ENCODE data around the gene MTREX.
A peak's percentile ranks its signal among the peaks of the same experiment; 100 is the strongest.

The MTREX gene

GRCh38 chr5:55307383-55308253, at the start of gene MTREX, which contains the start of gene DHX29:
TSS of gene MTREX (plus strand) at chr5:55307989. CDS start at chr5:55308014, 25 bp downstream.
TSS of gene DHX29 (minus strand) at chr5:55307694. CDS start at chr5:55307573, 121 bp downstream.
- peak; percentile 93 for DNase-seq (ENCODE audit: low read depth)
- TF ChIP-seq, protein P1, sequence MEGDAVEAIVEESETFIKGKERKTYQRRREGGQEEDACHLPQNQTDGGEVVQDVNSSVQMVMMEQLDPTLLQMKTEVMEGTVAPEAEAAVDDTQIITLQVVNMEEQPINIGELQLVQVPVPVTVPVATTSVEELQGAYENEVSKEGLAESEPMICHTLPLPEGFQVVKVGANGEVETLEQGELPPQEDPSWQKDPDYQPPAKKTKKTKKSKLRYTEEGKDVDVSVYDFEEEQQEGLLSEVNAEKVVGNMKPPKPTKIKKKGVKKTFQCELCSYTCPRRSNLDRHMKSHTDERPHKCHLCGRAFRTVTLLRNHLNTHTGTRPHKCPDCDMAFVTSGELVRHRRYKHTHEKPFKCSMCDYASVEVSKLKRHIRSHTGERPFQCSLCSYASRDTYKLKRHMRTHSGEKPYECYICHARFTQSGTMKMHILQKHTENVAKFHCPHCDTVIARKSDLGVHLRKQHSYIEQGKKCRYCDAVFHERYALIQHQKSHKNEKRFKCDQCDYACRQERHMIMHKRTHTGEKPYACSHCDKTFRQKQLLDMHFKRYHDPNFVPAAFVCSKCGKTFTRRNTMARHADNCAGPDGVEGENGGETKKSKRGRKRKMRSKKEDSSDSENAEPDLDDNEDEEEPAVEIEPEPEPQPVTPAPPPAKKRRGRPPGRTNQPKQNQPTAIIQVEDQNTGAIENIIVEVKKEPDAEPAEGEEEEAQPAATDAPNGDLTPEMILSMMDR (conservative IDR thresholded peaks at IDR 0.05; ENCODE audit: low read depth, low read length), result no peak
- peak within 1 kb of the TSS; percentile 84 for H3K4me3 ChIP-seq (ENCODE audit: low read depth, low read length)

GRCh38 chr5:55258339-55258738, 49.5 kb upstream of the MTREX start:
- H3K4me3 ChIP-seq (ENCODE audit: low read depth, low read length), result no peak overlapping the region
- TF ChIP-seq, protein P1 (conservative IDR thresholded peaks at IDR 0.05; ENCODE audit: low read depth, low read length), result no peak
- DNase-seq (ENCODE audit: low read depth), result no peak

DNA sequence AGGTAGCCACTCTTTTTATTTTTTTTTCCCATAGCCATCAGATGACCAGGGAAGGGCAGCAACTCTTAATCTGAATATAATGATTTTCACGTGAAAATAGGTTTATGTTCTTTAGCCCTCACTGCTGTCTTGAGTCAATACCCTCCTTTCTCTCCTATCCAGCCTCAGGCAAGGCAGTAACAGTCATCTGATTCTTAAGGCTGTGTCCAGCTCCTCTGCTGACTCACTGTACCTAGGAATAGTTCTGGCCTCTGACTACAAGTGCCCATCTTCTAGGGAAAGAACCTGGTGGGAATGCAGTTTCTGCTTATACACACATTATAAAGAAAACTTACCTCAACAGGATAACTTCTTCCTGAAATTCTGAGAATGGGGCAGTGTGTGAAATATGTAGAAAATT, 31.0 kb upstream of the MTREX start:
- peak; percentile 41 for DNase-seq (ENCODE audit: low read depth)
- H3K4me3 ChIP-seq (ENCODE audit: low read depth, low read length), result no peak overlapping the region
- TF ChIP-seq, protein P1 (conservative IDR thresholded peaks at IDR 0.05; ENCODE audit: low read depth, low read length), result no peak

DNA sequence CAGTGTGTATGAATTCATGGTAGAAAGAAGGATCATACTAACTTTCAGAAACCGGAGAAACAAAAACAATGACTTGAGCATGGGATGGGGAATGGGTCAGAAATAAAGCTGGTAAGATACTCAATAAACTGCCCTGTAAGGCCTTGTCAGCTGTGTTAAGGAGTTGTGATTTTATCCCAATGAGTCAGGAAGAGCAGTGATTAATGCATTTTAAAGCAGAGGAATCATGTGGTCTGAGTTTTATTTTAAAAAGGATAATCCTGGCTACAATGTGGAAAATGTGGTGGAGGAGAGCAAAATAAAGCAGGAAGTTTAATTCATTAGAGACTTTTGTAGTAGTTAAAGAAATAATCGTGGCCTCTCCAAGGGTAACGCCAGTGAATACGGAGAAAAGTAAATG, 29.0 kb upstream of the MTREX start:
- TF ChIP-seq, protein P1 (conservative IDR thresholded peaks at IDR 0.05; ENCODE audit: low read depth, low read length), result no peak
- peak; percentile 32 for DNase-seq (ENCODE audit: low read depth)

GRCh38 chr5:55286411-55286933, 21.3 kb upstream of the MTREX start:
- TF ChIP-seq, protein P1 (conservative IDR thresholded peaks at IDR 0.05; ENCODE audit: low read depth, low read length), result no peak
- no peak for DNase-seq (ENCODE audit: low read depth)
- no peak overlapping the region for H3K4me3 ChIP-seq (ENCODE audit: low read depth, low read length)

More for the DNA sequence above, 29.0 kb upstream of the MTREX start:
- H3K4me3 ChIP-seq (ENCODE audit: low read depth, low read length), result no peak overlapping the region

GRCh38 chr5:55289808-55290207, 18.0 kb upstream of the MTREX start:
- TF ChIP-seq, protein P1 (conservative IDR thresholded peaks at IDR 0.05; ENCODE audit: low read depth, low read length), result no peak
- DNase-seq (ENCODE audit: low read depth), result no peak
- no peak overlapping the region for H3K4me3 ChIP-seq (ENCODE audit: low read depth, low read length)
